A673 (cell line): ENCODE measurements around the gene ATXN10. TPM values are rescaled to one million over a fixed set of nuclear protein-coding genes. Genes with fewer than 3 reads are reported as not detected.

Experiments
- BruUV-seq: library from RNA; stranded (reverse); fragments of 400-500 nt; replicated peaks from 2 replicates; lab custom pipeline; 2021; lab: Mats Ljungman, UMichigan
- CTCF ChIA-PET: fragments of 300-600 bp; sonication (Branson Sonifier 250); formaldehyde crosslinking; loops from one replicate; lab custom pipeline; 2022; ENCODE audit warnings: antibody characterized with exemption; lab: Charles Lee
- POLR2A ChIA-PET: fragments of 300-600 bp; sonication (Branson Sonifier 250); formaldehyde crosslinking; loops from one replicate; lab custom pipeline; 2022; ENCODE audit warnings: antibody characterized with exemption; ENCODE audit not compliant: low non-redundant PET; lab: Charles Lee
- DNase-seq: peaks from one replicate; pipeline ENCODE4 v3.0.0-alpha.2; 2015; ENCODE audit warnings: low spot score
- H3K27ac ChIP-seq: fragments of 200-600 bp; sonication (generic); 2 replicates; pipeline ENCODE4 v1.5.1; 2016; ENCODE audit warnings: mixed run types, low read depth, mild to moderate bottlenecking, mixed read lengths, antibody characterized with exemption, low read length; ENCODE audit not compliant: poor library complexity, severe bottlenecking
- H3K27me3 ChIP-seq: fragments of 200-600 bp; sonication (generic); replicated peaks from 2 replicates; pipeline ENCODE4 v1.6.1; 2017; ENCODE audit warnings: mixed run types, low read depth, mild to moderate bottlenecking, mixed read lengths, antibody characterized with exemption, low read length; ENCODE audit not compliant: insufficient read depth, poor library complexity
- H3K36me3 ChIP-seq: fragments of 200-600 bp; sonication (generic); 2 replicates; pipeline ENCODE4 v1.6.1; 2016; ENCODE audit warnings: mixed run types, mild to moderate bottlenecking, mixed read lengths, antibody characterized with exemption, low read length; ENCODE audit not compliant: insufficient read depth, poor library complexity, severe bottlenecking
- H3K4me1 ChIP-seq: fragments of 200-600 bp; sonication (generic); 2 replicates; pipeline ENCODE4 v1.6.1; 2017; ENCODE audit warnings: mixed run types, mild to moderate bottlenecking, mixed read lengths, antibody characterized with exemption, low read length; ENCODE audit not compliant: insufficient read depth, poor library complexity, severe bottlenecking
- H3K4me3 ChIP-seq: fragments of 200-600 bp; sonication (generic); 2 replicates; pipeline ENCODE4 v1.5.1; 2016; ENCODE audit warnings: low read depth, mixed run types, mild to moderate bottlenecking, mixed read lengths, low read length; ENCODE audit not compliant: poor library complexity, severe bottlenecking
- H3K9me3 ChIP-seq: fragments of 200-600 bp; sonication (generic); 2 replicates; pipeline ENCODE4 v1.6.1; 2016; ENCODE audit warnings: mixed run types, low read depth, mild to moderate bottlenecking, mixed read lengths, antibody characterized with exemption, low read length; ENCODE audit not compliant: poor library complexity, severe bottlenecking
- EZH2 ChIP-seq: fragments of 200-600 bp; sonication (generic); IDR thresholded peaks from 2 replicates; pipeline ENCODE4 v1.6.1; 2017; ENCODE audit warnings: borderline replicate concordance, low read depth, mild to moderate bottlenecking, mixed read lengths, antibody characterized with exemption, low read length; ENCODE audit not compliant: poor library complexity, severe bottlenecking
- intact Hi-C: fragments of 100-400 bp; cut with micrococcal nuclease; formaldehyde crosslinking; loops from one replicate; pipeline ENCODE4 v1.10.0; 2022; ENCODE audit not compliant: unreplicated experiment
- total RNA-seq: library from RNA; stranded (reverse); gene quantifications from 2 replicates; pipeline ENCODE4 v1.2.3, GENCODE V29; 2021
- TF ChIP-seq, protein P1 (sequence below): fragments of 300-800, 200-600 bp; sonication (generic); conservative IDR thresholded peaks from 2 replicates; pipeline ENCODE4 v1.5.1; 2017; ENCODE audit warnings: low read depth, mild to moderate bottlenecking, antibody characterized with exemption, low read length, moderate library complexity, mixed read lengths

ATXN10 gene
- total RNA-seq, 1 experiment from 2014 or later = 294 TPM

DNA sequence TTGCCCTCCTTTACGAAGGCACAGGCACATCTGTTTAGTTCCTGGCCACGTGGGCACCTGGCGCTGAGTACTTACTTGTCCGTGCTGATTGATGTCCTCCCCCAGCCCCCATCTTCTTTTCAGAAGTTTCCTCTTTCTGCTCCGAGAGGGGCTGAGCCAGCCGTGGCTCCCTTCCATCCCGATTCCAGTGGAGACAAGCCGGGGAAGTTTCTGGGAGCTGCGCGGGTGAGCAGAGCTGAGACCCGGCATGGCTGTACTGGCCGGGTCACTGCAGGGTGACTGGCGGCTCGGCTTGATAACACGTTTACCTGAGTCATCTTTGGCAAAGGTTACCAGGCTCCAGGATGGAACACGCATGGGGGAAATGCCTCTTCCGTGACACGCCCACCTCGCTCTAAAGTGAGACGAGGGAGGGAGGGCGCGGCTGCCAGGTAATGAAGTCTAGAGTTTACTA, 45.4 kb upstream of the ATXN10 start:
- Histone ChIP-seq H3K36me3 (no peaks in the 10 kb centered on the region), H3K27ac (no peak overlapping the region), H3K9me3 (no peaks in the 10 kb centered on the region), H3K27me3 (peaks cover 2% of the 10 kb centered on the region), H3K4me3 (no peak overlapping the region), H3K4me1 (no peaks in the 10 kb centered on the region)
- TF ChIP-seq EZH2 = no peak
- TF ChIP-seq, protein P1, sequence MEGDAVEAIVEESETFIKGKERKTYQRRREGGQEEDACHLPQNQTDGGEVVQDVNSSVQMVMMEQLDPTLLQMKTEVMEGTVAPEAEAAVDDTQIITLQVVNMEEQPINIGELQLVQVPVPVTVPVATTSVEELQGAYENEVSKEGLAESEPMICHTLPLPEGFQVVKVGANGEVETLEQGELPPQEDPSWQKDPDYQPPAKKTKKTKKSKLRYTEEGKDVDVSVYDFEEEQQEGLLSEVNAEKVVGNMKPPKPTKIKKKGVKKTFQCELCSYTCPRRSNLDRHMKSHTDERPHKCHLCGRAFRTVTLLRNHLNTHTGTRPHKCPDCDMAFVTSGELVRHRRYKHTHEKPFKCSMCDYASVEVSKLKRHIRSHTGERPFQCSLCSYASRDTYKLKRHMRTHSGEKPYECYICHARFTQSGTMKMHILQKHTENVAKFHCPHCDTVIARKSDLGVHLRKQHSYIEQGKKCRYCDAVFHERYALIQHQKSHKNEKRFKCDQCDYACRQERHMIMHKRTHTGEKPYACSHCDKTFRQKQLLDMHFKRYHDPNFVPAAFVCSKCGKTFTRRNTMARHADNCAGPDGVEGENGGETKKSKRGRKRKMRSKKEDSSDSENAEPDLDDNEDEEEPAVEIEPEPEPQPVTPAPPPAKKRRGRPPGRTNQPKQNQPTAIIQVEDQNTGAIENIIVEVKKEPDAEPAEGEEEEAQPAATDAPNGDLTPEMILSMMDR = no peak
- ChIA-PET POLR2A (no interaction called here), CTCF (no interaction called here)
- intact Hi-C loops = no loop called here
- DNase-seq = no peak
- no TSS peak for BruUV-seq

DNA sequence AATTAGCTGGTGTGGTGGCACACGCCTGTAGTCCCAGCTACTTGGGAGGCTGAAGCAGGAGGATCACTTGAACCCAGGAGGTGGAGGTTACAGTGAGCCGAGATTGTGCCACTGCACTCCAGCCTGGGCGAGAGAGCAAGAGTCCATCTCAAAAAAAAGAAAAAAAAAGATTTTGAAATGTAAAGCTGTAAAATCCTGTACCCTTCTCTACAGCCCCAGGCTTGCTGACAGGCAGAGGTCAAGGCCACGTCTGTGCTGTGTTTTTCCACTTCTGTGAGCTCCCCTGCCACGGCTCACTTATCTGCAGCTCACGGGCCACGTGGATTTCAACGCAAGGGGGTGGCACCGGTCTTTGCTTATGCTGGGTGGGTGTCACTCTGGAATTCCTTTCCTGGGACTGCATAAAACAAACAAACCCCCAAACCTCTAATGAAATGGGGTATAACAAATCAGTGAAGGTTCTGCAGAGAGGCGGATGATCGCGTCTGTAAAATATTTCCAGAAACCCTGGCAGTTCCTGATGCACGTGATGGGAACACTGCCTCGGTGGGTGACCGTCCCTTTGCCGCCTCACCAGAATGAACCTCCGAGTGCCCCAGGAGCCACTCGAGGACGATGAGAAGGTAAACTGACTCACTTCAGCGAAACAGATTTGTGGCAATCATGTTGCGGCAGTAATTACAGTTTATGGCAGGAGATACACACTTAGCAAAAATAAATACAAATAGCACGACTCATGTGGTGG, 44.0 kb upstream of the ATXN10 start:
- Histone ChIP-seq H3K27ac (no peak overlapping the region), H3K4me3 (no peak overlapping the region), H3K9me3 (no peaks in the 10 kb centered on the region), H3K27me3 (peaks cover 15% of the 10 kb centered on the region), H3K36me3 (no peaks in the 10 kb centered on the region), H3K4me1 (no peaks in the 10 kb centered on the region)
- no peak for DNase-seq
- CTCF ChIA-PET = no interaction called here
- no peak for TF ChIP-seq EZH2
- TF ChIP-seq, protein P1 = no peak
- intact Hi-C loops = no loop called here
- POLR2A ChIA-PET = no interaction called here
- no TSS peak for BruUV-seq

- TF ChIP-seq, protein P1 = no peak
- TF ChIP-seq EZH2 = no peak
- Histone ChIP-seq H3K4me1 (no peaks in the 10 kb centered on the region), H3K27ac (no peak overlapping the region), H3K27me3 (peaks cover 24% of the 10 kb centered on the region), H3K9me3 (no peaks in the 10 kb centered on the region), H3K4me3 (no peak overlapping the region), H3K36me3 (no peaks in the 10 kb centered on the region)
- BruUV-seq = no TSS peak
- ChIA-PET POLR2A (no interaction called here), CTCF (no interaction called here)
- no peak for DNase-seq
- intact Hi-C loops = no loop called here
These were observed 43.1 kb upstream of the ATXN10 start for GRCh38 chr22:45628515-45628914.
